ENCODE measurements around the gene ASB15.
"Not testable (repeated sequence)": the region's sequence is repeated elsewhere in the genome, so short reads cannot be mapped to it uniquely, and the experiment has no call there.

ASB15 gene

DNA sequence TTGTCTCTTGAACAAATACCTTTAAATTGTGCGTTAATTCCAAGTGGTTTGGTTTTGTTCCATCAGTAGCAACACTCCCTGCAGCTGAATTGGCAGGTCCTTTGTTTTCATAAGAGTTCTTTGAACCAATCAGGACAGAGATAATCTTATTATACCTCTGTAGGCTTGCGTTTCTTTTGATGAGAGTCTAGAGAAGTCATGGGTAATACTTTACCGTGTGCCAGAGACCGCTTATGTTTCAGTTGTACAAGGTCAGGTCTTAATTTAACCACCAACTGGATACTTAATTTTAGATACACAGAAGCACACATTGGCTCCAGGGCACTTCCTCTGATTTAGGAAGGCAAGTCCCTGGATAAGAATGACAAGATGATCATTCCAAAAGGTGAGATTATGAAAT is at the start of gene ASB15:
TSS of gene ASB15 (plus strand) at position 292 of the 400 bp plus-strand sequence. CDS start 12,682 bp downstream, outside the sequence.
- peak; percentile 19 for DNase-seq

- DNase-seq: not testable (repeated sequence)
Observed at GRCh38 chr7:123552134-123552533, 49.5 kb upstream of the ASB15 start.

DNA sequence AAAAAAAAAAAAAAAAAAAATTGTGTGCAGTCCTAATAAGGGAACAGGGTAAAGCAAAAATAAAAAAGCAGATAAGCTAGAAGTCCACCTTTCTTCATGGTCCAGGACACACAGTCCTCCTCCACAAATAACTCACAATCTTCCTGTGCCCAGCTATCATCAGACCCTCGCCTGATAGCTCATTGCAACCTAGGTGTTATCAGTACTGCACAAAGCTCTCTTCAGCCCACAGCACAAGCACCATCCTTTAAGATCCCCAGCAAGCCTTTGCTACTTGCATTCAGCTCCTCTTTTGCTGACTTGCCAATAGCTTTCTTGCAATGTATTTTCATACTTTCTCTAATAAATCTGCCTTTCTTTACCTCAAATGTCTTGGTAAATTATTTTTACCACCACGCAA is 49.0 kb upstream of the ASB15 start:
- no peak for DNase-seq

GRCh38 chr7:123553159-123553558 is 48.5 kb upstream of the ASB15 start:
- DNase-seq: no peak

GRCh38 chr7:123555484-123555883 is 46.1 kb upstream of the ASB15 start:
- no peak for DNase-seq

- DNase-seq: no peak
Observed at GRCh38 chr7:123557016-123557397, 44.6 kb upstream of the ASB15 start.

- peak; percentile 100 for DNase-seq
Observed at GRCh38 chr7:123557398-123558288, 44.0 kb upstream of the ASB15 start, which contains the start of gene NDUFA5. Gene NDUFA5, minus strand, starts transcription at chr7:123557818. Its CDS starts 23 bp downstream, at chr7:123557795.

GRCh38 chr7:123558289-123558874 is 43.2 kb upstream of the ASB15 start:
- no peak for DNase-seq

DNA sequence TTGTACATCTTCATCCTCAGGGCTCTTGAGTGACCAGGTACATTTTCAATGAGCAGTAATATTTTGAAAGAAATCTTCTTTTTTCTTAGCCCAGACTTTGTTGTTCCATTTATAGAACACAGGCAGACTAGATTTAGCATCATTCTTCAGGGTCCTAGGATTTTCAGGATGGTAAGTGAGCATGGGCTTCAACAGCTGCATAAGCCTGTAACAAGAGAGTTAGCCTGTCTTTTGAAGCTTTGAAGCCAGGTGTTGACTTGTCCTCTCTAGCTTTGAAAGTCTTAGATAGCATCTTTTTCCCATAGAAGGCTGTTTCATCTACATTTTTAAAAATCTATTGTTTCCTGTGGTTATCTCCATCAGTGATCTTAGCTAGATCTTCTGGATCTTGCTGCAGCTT is 39.5 kb upstream of the ASB15 start:
- no peak for DNase-seq

- DNase-seq: no peak
Observed at GRCh38 chr7:123569352-123570010, 32.1 kb upstream of the ASB15 start.

GRCh38 chr7:123570390-123571182 is 31.0 kb upstream of the ASB15 start:
- no peak for DNase-seq

GRCh38 chr7:123571187-123571586 is 30.4 kb upstream of the ASB15 start:
- DNase-seq: no peak

DNA sequence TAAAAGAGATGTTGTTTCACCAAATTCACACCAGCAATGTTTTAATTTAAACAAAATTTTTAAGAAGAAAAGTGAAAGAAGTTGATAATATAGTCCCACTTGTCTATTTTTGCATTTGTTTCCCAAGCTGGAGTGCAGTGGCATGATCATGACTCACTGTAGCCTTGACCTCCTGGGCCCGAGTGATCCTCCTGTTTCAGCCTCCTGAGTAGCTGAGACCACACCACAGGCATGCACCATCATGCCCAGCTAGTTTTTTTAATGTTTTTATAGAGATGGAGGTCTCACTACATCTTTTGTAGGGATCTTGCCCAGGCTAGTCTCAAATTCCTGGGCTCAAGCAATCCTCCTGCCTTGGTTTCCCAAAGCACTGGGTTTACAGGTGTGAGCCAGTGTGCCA is 29.9 kb upstream of the ASB15 start:
- DNase-seq: no peak

- no peak for DNase-seq
Observed at GRCh38 chr7:123573341-123573740, 28.3 kb upstream of the ASB15 start.

GRCh38 chr7:123573896-123574467 is 27.6 kb upstream of the ASB15 start:
- DNase-seq: no peak

DNA sequence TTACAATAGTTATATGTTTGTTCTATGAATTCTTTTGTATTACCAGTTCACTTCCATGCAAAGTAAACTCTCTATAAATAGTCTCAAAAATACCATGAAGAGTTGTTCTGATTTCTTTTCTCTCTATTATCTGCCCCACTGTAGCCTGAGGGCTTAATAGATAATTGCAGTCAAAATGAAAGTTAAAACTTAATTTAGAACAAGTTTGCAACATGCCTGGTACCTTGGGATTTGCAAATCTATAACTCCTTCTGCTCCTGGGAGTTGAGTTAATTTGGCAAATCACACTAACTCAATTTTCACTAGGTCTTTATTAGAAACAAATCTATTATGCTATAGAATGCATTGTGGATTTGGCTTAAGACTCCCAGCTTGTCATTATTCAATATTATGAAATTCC is 22.2 kb upstream of the ASB15 start:
- DNase-seq: no peak

- DNase-seq: peak; percentile 47
Observed at GRCh38 chr7:123580406-123581161, 21.0 kb upstream of the ASB15 start.

- no peak for DNase-seq
Observed at GRCh38 chr7:123581162-123581459, 20.5 kb upstream of the ASB15 start.

- DNase-seq: no peak
Observed at GRCh38 chr7:123583821-123584220, 17.8 kb upstream of the ASB15 start.

- no peak for DNase-seq
Observed at GRCh38 chr7:123588376-123588775, 13.2 kb upstream of the ASB15 start.

DNA sequence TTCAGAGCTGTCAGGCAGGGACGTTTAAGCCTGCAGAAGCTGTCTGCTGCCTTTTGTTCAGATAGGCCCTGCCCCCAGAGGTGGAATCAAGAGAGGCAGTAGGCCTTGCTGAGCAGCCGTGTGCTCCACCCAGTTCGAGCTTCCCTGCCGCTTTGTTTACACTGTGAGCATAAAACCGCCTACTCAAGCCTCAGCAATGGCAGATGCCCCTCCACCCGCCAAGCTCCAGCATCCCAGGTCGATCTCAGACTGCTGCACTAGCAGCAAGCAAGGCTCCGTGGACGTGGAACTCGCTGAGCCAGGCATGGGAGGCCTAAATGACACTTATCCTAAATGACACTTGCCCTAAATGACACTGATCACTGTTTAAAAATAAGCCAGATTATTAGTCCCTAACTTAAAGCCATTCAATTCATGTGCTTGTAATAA is 6.8 kb upstream of the ASB15 start:
- DNase-seq: peak; percentile 73

GRCh38 chr7:123598657-123599056 is 3.0 kb upstream of the ASB15 start:
- DNase-seq: no peak

All from eye (tissue), 1 donor.